ENCODE results near the gene MLEC. TPM values are rescaled to one million over a fixed set of nuclear protein-coding genes. Genes with fewer than 3 reads are reported as not detected.
"Not testable (repeated sequence)": the region's sequence is repeated elsewhere in the genome, so short reads cannot be mapped to it uniquely, and the experiment has no call there.

The MLEC gene
- total RNA-seq, 3 donors from 2014 or later = 166 to 281 (median 272) TPM

GRCh38 chr12:120726961-120727360 is 40.0 kb downstream of the MLEC start:
- ATAC-seq (peak; percentile 6), DNase-seq (no peak)
- no peaks in the 10 kb centered on the region for H3K36me3 ChIP-seq (ENCODE audit: low read depth)

DNA sequence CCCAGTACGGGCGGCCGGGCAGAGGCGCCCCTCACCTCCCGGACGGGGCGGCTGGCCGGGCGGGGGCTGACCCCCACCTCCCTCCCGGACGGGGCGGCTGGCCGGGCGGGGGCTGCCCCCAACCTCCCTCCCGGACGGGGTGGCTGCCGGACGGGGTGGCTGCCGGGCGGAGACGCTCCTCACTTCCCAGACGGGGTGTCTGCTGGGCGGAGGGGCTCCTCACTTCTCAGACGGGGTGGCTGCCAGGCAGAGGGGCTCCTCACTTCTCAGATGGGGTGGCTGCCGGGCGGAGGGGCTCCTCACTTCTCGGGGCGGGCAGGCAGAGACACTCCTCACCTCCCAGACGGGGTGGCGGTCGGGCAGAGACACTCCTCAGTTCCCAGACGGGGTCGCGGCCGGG is 45.2 kb downstream of the MLEC start:
- H3K36me3 ChIP-seq (ENCODE audit: low read depth); ATAC-seq; intact Hi-C loops (cut with DNase I, micrococcal nuclease); H3K9me3 ChIP-seq; DNase-seq; H3K4me1 ChIP-seq (ENCODE audit: low read depth); H3K4me3 ChIP-seq: not testable (repeated sequence)

More at GRCh38 chr12:120726961-120727360, 40.0 kb downstream of the MLEC start:
- no peak overlapping the region for H3K4me3 ChIP-seq
- H3K9me3 ChIP-seq = no peaks in the 10 kb centered on the region
- peaks cover 16% of the 10 kb centered on the region for H3K4me1 ChIP-seq (ENCODE audit: low read depth)
- intact Hi-C loops (cut with DNase I, micrococcal nuclease) = no loop called here
- TF ChIP-seq, protein P1, sequence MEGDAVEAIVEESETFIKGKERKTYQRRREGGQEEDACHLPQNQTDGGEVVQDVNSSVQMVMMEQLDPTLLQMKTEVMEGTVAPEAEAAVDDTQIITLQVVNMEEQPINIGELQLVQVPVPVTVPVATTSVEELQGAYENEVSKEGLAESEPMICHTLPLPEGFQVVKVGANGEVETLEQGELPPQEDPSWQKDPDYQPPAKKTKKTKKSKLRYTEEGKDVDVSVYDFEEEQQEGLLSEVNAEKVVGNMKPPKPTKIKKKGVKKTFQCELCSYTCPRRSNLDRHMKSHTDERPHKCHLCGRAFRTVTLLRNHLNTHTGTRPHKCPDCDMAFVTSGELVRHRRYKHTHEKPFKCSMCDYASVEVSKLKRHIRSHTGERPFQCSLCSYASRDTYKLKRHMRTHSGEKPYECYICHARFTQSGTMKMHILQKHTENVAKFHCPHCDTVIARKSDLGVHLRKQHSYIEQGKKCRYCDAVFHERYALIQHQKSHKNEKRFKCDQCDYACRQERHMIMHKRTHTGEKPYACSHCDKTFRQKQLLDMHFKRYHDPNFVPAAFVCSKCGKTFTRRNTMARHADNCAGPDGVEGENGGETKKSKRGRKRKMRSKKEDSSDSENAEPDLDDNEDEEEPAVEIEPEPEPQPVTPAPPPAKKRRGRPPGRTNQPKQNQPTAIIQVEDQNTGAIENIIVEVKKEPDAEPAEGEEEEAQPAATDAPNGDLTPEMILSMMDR (IDR thresholded peaks at IDR 0.05) = no peak

GRCh38 chr12:120733574-120733973 is 46.6 kb downstream of the MLEC start:
- Histone ChIP-seq H3K4me1 (ENCODE audit: low read depth) (peaks cover 3% of the 10 kb centered on the region), H3K4me3 (no peak overlapping the region), H3K36me3 (ENCODE audit: low read depth) (no peaks in the 10 kb centered on the region), H3K9me3 (no peaks in the 10 kb centered on the region)
- DNase-seq (no peak), ATAC-seq (no peak)
- TF ChIP-seq, protein P1 (IDR thresholded peaks at IDR 0.05) = no peak
- intact Hi-C loops (cut with DNase I, micrococcal nuclease) = no loop called here

- Histone ChIP-seq H3K4me3 (no peak overlapping the region), H3K9me3 (no peaks in the 10 kb centered on the region), H3K4me1 (ENCODE audit: low read depth) (no peaks in the 10 kb centered on the region), H3K36me3 (ENCODE audit: low read depth) (no peaks in the 10 kb centered on the region)
- DNase-seq (no peak), ATAC-seq (no peak)
- intact Hi-C loops (cut with DNase I, micrococcal nuclease) = no loop called here
- TF ChIP-seq, protein P1 (IDR thresholded peaks at IDR 0.05) = no peak
These were observed 47.3 kb downstream of the MLEC start for GRCh38 chr12:120734210-120734609.

GRCh38 chr12:120735181-120735580 is 48.2 kb downstream of the MLEC start:
- ATAC-seq (no peak), DNase-seq (no peak)
- intact Hi-C loops (cut with DNase I, micrococcal nuclease) = no loop called here
- no peaks in the 10 kb centered on the region for H3K36me3 ChIP-seq (ENCODE audit: low read depth)
- H3K9me3 ChIP-seq = no peaks in the 10 kb centered on the region
- no peaks in the 10 kb centered on the region for H3K4me1 ChIP-seq (ENCODE audit: low read depth)
- TF ChIP-seq, protein P1 (IDR thresholded peaks at IDR 0.05) = no peak
- no peak overlapping the region for H3K4me3 ChIP-seq

DNA sequence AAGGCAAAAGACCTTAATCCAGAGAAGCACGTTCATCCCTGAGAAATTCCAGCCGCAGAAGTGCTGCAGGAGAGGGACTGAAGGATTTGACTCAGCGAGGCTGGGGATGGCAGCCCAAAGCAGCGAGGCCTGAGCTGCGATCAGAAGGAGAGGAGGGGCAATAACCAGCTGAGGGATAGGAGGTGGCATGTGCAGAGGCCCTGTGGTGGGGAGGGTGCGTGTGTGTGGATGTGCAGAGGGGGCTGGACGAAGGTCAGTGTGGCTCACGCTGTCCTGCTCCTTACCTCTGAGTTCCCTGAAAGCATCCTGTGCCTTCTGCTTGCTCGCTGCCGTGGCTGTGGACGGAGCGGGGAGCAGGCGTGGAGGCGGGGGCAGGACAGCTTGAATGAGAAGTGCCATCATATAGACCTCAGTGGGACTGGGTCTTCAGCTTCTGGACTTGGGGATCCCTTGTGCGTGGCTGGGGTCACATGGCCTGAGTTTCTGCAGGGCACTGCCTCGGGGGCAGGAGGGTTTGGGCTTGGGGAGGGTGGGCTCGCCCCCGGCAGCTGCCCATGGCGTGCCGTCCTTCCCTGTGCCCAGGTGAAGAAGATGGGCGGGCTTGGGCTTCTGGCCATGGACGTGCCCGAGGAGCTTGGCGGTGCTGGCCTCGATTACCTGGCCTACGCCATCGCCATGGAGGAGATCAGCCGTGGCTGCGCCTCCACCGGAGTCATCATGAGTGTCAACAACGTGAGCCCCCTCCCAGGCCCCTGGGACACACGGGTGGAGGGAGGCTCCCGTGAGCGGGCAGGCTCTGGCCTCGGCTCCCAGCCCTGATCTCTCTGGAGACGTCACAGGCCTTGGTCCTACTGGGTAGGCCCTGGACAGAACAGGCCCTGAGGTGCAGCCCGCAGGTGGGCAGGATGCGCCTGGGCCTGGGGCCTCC is 49.7 kb downstream of the MLEC start:
- Histone ChIP-seq H3K36me3 (ENCODE audit: low read depth) (no peaks in the 10 kb centered on the region), H3K9me3 (no peaks in the 10 kb centered on the region), H3K4me1 (ENCODE audit: low read depth) (no peaks in the 10 kb centered on the region), H3K4me3 (no peak overlapping the region)
- TF ChIP-seq, protein P1 (IDR thresholded peaks at IDR 0.05) = no peak
- intact Hi-C loops (cut with DNase I, micrococcal nuclease) = no loop called here
- DNase-seq (no peak), ATAC-seq (no peak)
